ENCODE measurements around the gene EYA4. TPM values are rescaled to one million over a fixed set of nuclear protein-coding genes. Genes with fewer than 3 reads are reported as not detected.

Gene EYA4
- total RNA-seq, 1 donor from 2014 or later: 0.40 TPM

DNA sequence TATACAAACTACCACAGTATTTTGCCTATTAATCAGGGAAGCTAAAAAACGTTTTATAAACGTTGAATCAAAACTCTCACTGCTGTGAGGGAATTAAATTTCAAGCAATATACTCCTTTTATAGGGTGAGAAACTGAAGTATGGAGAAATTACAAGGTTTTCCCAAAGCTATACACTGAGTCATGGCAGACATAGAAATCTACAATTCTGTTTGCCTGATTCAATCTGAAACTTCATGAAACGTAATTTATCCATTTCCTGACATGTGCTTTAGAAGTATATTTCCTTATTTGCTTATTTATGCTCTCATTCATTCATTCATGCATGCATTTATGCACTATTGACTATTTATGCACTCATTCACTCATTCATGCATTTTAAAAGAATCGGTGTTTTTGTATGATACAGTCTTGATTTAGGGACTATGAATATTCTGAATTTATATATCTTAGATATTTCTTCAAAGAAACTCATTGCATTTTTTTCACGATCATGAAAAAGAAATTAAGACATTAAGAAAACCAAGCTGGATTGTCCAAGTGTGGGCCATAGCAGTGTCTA lies 16.5 kb downstream of the EYA4 start:
- TF ChIP-seq, protein P1, sequence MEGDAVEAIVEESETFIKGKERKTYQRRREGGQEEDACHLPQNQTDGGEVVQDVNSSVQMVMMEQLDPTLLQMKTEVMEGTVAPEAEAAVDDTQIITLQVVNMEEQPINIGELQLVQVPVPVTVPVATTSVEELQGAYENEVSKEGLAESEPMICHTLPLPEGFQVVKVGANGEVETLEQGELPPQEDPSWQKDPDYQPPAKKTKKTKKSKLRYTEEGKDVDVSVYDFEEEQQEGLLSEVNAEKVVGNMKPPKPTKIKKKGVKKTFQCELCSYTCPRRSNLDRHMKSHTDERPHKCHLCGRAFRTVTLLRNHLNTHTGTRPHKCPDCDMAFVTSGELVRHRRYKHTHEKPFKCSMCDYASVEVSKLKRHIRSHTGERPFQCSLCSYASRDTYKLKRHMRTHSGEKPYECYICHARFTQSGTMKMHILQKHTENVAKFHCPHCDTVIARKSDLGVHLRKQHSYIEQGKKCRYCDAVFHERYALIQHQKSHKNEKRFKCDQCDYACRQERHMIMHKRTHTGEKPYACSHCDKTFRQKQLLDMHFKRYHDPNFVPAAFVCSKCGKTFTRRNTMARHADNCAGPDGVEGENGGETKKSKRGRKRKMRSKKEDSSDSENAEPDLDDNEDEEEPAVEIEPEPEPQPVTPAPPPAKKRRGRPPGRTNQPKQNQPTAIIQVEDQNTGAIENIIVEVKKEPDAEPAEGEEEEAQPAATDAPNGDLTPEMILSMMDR (IDR thresholded peaks at IDR 0.05): no peak
- intact Hi-C loops (cut with micrococcal nuclease): no loop called here
- POLR2A ChIA-PET: no interaction called here
- Mint-ChIP-seq H3K36me3 (ENCODE audit: low read depth) (no peaks in the 10 kb centered on the region), H3K27ac (no peak overlapping the region), H3K27me3 (peaks cover 5% of the 10 kb centered on the region), H3K4me1 (no peaks in the 10 kb centered on the region), H3K9me3 (no peaks in the 10 kb centered on the region), H3K4me3 (no peak overlapping the region)
- CTCF ChIA-PET: no interaction called here
- DNase-seq (no peak), ATAC-seq (ENCODE audit: low read depth) (no peak)

DNA sequence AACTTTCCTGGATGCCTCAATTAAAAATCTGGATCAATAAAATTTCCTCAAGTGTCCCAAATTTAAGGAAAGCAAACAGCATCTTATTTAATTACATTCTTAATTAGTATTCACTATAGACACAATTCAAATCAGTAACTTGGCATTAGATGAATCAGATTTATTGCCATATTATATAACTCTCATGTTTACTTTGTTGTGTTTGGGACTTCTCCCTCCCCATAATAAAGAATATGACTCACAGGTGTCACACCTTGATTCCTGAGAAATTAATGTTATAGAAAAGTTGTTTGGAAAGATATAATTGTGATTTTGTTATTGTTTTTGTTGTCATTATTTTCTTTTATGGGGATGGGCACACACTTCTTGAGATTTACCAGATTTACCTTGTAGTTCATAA lies 18.4 kb downstream of the EYA4 start:
- Mint-ChIP-seq H3K27me3 (peaks cover 3% of the 10 kb centered on the region), H3K4me3 (no peak overlapping the region), H3K9me3 (no peaks in the 10 kb centered on the region), H3K36me3 (ENCODE audit: low read depth) (no peaks in the 10 kb centered on the region), H3K4me1 (no peaks in the 10 kb centered on the region), H3K27ac (no peak overlapping the region)
- ChIA-PET CTCF (no interaction called here), POLR2A (no interaction called here)
- DNase-seq (no peak), ATAC-seq (ENCODE audit: low read depth) (no peak)
- TF ChIP-seq, protein P1 (IDR thresholded peaks at IDR 0.05): no peak
- intact Hi-C loops (cut with micrococcal nuclease): no loop called here

DNA sequence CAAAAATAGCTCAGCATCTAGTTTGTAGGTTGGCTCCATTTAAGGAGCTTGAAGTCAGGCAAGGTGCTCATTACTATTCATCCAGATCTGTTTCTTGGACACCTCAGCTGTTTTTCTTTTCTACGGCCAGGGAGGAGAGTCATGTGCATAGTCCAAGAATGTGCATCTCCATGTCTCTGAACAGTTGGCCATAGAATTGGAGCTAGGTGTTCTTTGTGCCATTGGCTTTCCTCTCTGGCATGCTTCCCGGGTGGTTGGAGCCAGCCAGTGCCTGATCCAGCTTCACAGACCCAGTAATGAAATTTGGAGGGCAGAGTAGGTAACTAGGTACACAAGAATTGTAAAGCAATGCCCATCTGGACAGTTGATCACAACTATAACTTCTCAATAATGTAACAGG lies 21.6 kb downstream of the EYA4 start:
- Mint-ChIP-seq H3K36me3 (ENCODE audit: low read depth) (no peaks in the 10 kb centered on the region), H3K4me1 (no peaks in the 10 kb centered on the region), H3K4me3 (no peak overlapping the region), H3K27me3 (peaks cover 3% of the 10 kb centered on the region), H3K27ac (no peak overlapping the region), H3K9me3 (no peaks in the 10 kb centered on the region)
- intact Hi-C loops (cut with micrococcal nuclease): no loop called here
- POLR2A ChIA-PET: no interaction called here
- TF ChIP-seq, protein P1 (IDR thresholded peaks at IDR 0.05): no peak
- no peak for ATAC-seq (ENCODE audit: low read depth)
- DNase-seq: no peak
- CTCF ChIA-PET: no interaction called here

DNA sequence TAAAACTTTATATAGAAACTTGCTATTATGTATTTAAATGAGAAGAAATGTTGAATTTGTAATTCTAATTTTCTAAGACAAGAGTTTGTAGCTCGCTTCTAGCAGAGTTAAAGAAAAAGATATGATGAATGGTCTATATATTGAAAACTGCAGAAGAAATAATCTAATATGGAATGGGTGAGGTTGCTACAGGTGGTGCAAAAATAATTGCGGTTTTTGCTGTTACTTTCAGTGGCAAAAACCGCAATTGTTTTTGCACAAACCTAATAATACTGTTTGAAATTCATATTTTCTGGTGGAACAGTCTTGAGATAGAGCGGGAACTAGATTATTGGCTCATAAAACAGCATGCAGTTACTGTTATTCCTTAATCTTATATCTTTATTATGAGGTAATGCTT lies 23.9 kb downstream of the EYA4 start:
- no peak overlapping the region for H3K27ac Mint-ChIP-seq
- ChIA-PET CTCF (no interaction called here), POLR2A (no interaction called here)
- no peaks in the 10 kb centered on the region for H3K4me1 Mint-ChIP-seq
- peaks cover 3% of the 10 kb centered on the region for H3K27me3 Mint-ChIP-seq
- DNase-seq: no peak
- H3K4me3 Mint-ChIP-seq: no peak overlapping the region
- ATAC-seq (ENCODE audit: low read depth): no peak
- no peaks in the 10 kb centered on the region for H3K9me3 Mint-ChIP-seq
- no peaks in the 10 kb centered on the region for H3K36me3 Mint-ChIP-seq (ENCODE audit: low read depth)
- TF ChIP-seq, protein P1 (IDR thresholded peaks at IDR 0.05): no peak
- intact Hi-C loops (cut with micrococcal nuclease): no loop called here

DNA sequence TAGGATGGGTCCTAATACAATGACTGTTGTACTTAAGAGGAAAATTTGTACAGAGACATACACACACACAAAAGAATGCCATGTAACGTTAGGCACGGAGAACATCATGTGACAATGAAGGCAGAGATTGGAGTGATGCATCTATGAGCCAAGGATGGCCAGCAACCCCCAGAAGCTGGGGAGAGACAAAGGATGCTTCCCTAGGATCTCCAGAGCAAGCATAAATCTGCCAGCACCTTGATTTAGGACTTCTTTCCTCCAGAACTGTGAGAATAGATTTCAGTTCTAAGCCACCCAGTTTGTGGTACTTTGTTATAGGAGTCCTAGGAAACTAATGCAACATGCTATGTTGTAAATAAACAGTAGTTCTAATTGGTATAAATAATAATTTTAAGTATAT lies 25.0 kb downstream of the EYA4 start:
- Mint-ChIP-seq H3K36me3 (ENCODE audit: low read depth) (no peaks in the 10 kb centered on the region), H3K9me3 (no peaks in the 10 kb centered on the region), H3K4me3 (no peak overlapping the region), H3K27ac (no peak overlapping the region), H3K27me3 (peaks cover 3% of the 10 kb centered on the region), H3K4me1 (no peaks in the 10 kb centered on the region)
- TF ChIP-seq, protein P1 (IDR thresholded peaks at IDR 0.05): no peak
- intact Hi-C loops (cut with micrococcal nuclease): no loop called here
- ChIA-PET POLR2A (no interaction called here), CTCF (no interaction called here)
- DNase-seq: no peak
- ATAC-seq (ENCODE audit: low read depth): no peak
